Activated T-cell treated with anti-CD3 and anti-CD28 coated beads, Interleukin-2, amount 50 U/mL, for 4 hours (primary cell): ENCODE data around the gene DRAM2. TPM values are rescaled to one million over a fixed set of nuclear protein-coding genes. Genes with fewer than 3 reads are reported as not detected.
"Not testable (repeated sequence)": the region's sequence is repeated elsewhere in the genome, so short reads cannot be mapped to it uniquely, and the experiment has no call there.

ENCODE experiments used
- ATAC-seq, 2 donors: fragments of 200-7000 bp; cut with Tn5 transposase; one replicate each; pipeline ENCODE4 v1.10.0; 2021
- DNase-seq: peaks from one replicate; pipeline ENCODE4 v3.0.0-alpha.2; 2020
- H3K27me3 Mint-ChIP-seq: one replicate; pipeline ENCODE4 v1.8.0; 2021; ENCODE audit warnings: low read depth, mixed read lengths
- H3K36me3 Mint-ChIP-seq: one replicate; pipeline ENCODE4 v1.8.0; 2022; ENCODE audit warnings: mixed read lengths; ENCODE audit not compliant: insufficient read depth
- H3K4me1 Mint-ChIP-seq: one replicate; pipeline ENCODE4 v1.8.0; 2021; ENCODE audit warnings: low read depth, mixed read lengths
- H3K4me3 Mint-ChIP-seq: one replicate; pipeline ENCODE4 v1.8.0; 2021; ENCODE audit warnings: mild to moderate bottlenecking, moderate library complexity, mixed read lengths
- H3K9me3 Mint-ChIP-seq: one replicate; pipeline ENCODE4 v1.8.0; 2021; ENCODE audit warnings: mixed read lengths
- total RNA-seq, 3 donors: library from RNA; stranded (reverse); gene quantifications; one replicate each; pipeline ENCODE4 v1.2.1, GENCODE V29; 2021

The DRAM2 gene
- total RNA-seq, 3 donors from 2014 or later, result 10.7 to 12.8 (median 12.6) TPM

- H3K9me3 Mint-ChIP-seq, result peaks cover 13% of the 10 kb centered on the region
- H3K4me3 Mint-ChIP-seq, ATAC-seq, DNase-seq, H3K36me3 Mint-ChIP-seq, H3K4me1 Mint-ChIP-seq: not testable (repeated sequence)
- peaks cover 31% of the 10 kb centered on the region for H3K27me3 Mint-ChIP-seq
These were observed 60.6 kb downstream of the DRAM2 start for GRCh38 chr1:111079329-111079728.

GRCh38 chr1:111077312-111077711 lies 62.6 kb downstream of the DRAM2 start:
- H3K36me3 Mint-ChIP-seq, H3K4me1 Mint-ChIP-seq, DNase-seq, ATAC-seq, H3K4me3 Mint-ChIP-seq: not testable (repeated sequence)
- peaks cover 13% of the 10 kb centered on the region for H3K9me3 Mint-ChIP-seq
- peaks cover 22% of the 10 kb centered on the region for H3K27me3 Mint-ChIP-seq

Other genes starting within 250 kb of the DRAM2 start
- 10 to 100 TPM in 1 of 3 donors, 1 to 10 TPM in 2; 7.5 to 10.1 (median 9.5) TPM for gene LRIF1, start 176.2 kb downstream of the DRAM2 start, total RNA-seq
- 10 to 100 TPM; 24.1 to 33.5 (median 31.5) TPM for gene CEPT1, start 130 bp upstream of the DRAM2 start, total RNA-seq
- 100 to 1,000 TPM; 127 to 158 (median 134) TPM for gene DENND2D, start 60.6 kb upstream of the DRAM2 start, total RNA-seq
- 1 to 10 TPM; 1.2 to 2.3 (median 1.8) TPM for gene CHI3L2, start 87.6 kb upstream of the DRAM2 start, total RNA-seq
- not detected for gene CHIA, start 150.8 kb upstream of the DRAM2 start, total RNA-seq